HPDE6-E6E7 (cell line): Measurements from ENCODE around the gene MRNIP.
"Not testable (repeated sequence)": the region's sequence is repeated elsewhere in the genome, so short reads cannot be mapped to it uniquely, and the experiment has no call there.

Experiments used
- DNase-seq: peaks from one replicate; pipeline ENCODE4 v3.0.0; 2011; ENCODE audit warnings: missing footprints; ENCODE audit errors: extremely low spot score

Gene MRNIP

GRCh38 chr5:179872055-179872827 lies 13.6 kb upstream of the MRNIP start:
- DNase-seq: no peak

GRCh38 chr5:179871533-179871932 lies 12.9 kb upstream of the MRNIP start:
- DNase-seq: not testable (repeated sequence)

- DNase-seq: no peak
These were observed 12.3 kb upstream of the MRNIP start for GRCh38 chr5:179870952-179871351.

- DNase-seq: no peak
These were observed 11.8 kb upstream of the MRNIP start for GRCh38 chr5:179870403-179870903.

- no peak for DNase-seq
These were observed 11.2 kb upstream of the MRNIP start for GRCh38 chr5:179869641-179870402.

GRCh38 chr5:179869101-179869500 lies 10.5 kb upstream of the MRNIP start:
- no peak for DNase-seq

- no peak for DNase-seq
These were observed 9.9 kb upstream of the MRNIP start for GRCh38 chr5:179868541-179868940.

GRCh38 chr5:179867476-179867875 lies 8.9 kb upstream of the MRNIP start:
- no peak for DNase-seq

GRCh38 chr5:179867079-179867465 lies 8.5 kb upstream of the MRNIP start:
- no peak for DNase-seq

- no peak for DNase-seq
These were observed 7.8 kb upstream of the MRNIP start for GRCh38 chr5:179866241-179867078.

GRCh38 chr5:179865491-179866240 lies 7.0 kb upstream of the MRNIP start:
- DNase-seq: peak; percentile 34

- DNase-seq: no peak
These were observed 6.1 kb upstream of the MRNIP start for GRCh38 chr5:179864686-179865085.

GRCh38 chr5:179863449-179864085 lies 5.0 kb upstream of the MRNIP start:
- DNase-seq: no peak

GRCh38 chr5:179862891-179863290 lies 4.3 kb upstream of the MRNIP start:
- no peak for DNase-seq

GRCh38 chr5:179862296-179862695 lies 3.7 kb upstream of the MRNIP start:
- no peak for DNase-seq

GRCh38 chr5:179860301-179860700 lies 1.7 kb upstream of the MRNIP start:
- no peak for DNase-seq

- peak; percentile 57 for DNase-seq
These were observed 404 bp downstream of the MRNIP start for GRCh38 chr5:179858241-179858585.

GRCh38 chr5:179854356-179854755 lies 4.3 kb downstream of the MRNIP start:
- DNase-seq: no peak

GRCh38 chr5:179852993-179853547 lies 5.5 kb downstream of the MRNIP start:
- no peak for DNase-seq

GRCh38 chr5:179841621-179842020 lies 17.0 kb downstream of the MRNIP start:
- no peak for DNase-seq

GRCh38 chr5:179840766-179841165 lies 17.9 kb downstream of the MRNIP start:
- DNase-seq: no peak
